Measurements from ENCODE around the gene RASSF5.
"Not testable (repeated sequence)": the region's sequence is repeated elsewhere in the genome, so short reads cannot be mapped to it uniquely, and the experiment has no call there.

Gene RASSF5

DNA sequence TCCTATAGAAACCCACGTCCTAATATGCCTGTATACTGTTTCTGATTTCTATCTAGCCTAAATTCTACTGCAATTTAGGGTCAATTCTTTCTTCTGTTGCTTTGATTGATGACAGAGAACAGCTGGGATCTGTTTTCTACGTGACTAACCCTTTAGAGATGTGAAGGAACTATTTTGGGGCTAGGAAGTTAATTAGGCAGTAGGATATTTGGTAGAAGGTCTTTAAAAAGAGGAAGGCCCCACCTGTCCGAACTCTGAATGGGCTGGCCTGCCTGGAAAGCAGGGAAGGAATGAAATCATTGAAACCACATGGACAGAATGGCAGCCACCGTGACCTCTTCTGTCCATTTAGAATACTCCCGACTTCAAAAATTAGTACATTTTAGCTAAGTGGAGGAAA, 83.9 kb downstream of the RASSF5 start:
- DNase-seq = no peak

DNA sequence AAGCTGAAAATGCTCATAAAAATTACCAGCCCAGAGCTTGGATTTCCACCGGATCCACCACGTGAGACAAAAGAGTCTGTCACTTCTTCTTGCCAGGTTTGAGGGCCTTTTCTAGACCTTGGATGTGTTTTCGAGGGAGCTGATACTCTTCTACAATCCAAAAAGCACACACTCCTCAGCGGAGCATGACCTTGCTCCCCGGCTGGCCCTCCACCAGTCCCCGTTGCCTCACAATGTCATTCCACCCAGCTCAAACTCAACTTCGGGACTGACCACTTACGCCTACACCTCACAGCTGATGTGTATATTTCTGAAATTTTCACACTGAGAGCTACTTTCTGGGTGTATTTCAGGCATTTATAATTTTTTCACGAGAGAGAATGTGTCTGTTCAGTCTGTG, 84.4 kb downstream of the RASSF5 start:
- no peak for DNase-seq

DNA sequence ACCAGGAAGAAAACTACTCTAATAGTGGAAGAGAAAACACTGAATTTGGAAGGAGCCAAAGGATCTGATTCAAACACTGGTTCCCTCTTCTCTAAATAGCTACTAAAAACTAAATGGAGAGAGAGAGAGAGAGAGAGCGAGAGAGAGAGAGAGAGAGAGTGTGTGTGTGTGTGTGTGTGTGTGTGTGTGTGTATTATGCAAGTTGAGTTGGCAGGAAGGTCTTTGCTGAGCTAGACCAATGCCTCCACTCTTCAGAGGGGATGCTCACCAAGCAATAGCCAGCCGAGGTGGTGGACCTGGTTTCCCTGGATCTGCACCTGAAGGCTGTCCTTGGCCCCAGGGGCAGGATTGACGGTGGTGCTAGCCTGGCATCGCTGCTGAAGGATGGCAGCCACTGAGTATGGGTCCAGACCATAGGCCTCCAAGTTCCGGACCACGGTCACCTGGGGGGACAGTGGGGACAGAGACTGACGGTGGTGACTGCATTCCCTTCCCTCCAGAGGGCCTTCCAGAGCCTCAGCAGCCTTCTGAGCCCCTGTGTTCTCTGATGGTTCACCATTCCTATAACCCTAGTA, 86.1 kb downstream of the RASSF5 start:
- no peak for DNase-seq

DNA sequence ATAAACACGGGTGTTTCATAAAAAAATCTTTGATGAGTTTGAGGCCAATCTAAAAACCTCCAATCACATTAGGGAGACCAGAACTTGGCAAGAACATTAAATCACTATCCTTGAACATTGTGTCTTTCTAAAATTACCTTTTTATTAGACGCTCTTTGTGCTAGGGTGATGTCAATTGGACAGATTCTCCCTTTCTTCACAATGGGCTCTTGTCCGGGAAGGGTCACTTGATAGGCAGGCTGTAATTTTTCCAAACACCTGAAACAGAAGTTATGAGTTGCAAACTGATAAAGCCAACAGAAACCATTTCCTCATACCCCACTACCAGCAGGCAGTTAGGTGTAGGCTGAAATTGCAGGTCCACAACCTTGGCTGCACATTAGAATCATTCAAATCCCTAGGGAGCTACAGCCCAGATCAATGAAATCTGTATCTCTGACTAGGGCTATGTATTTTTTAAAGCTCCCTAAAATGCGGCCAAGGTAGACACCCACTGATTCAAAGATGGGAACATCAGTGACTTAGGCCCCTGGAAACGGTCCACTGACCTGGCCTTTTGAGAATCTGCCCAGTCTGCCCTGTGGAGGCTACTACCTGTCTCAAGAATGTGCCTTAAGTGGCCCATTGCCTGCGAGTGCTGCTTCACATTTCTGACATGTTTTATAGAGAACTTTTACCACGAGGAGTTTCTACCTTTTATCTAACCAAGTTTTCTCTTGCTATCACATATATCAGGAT, 88.4 kb downstream of the RASSF5 start:
- DNase-seq = no peak

DNA sequence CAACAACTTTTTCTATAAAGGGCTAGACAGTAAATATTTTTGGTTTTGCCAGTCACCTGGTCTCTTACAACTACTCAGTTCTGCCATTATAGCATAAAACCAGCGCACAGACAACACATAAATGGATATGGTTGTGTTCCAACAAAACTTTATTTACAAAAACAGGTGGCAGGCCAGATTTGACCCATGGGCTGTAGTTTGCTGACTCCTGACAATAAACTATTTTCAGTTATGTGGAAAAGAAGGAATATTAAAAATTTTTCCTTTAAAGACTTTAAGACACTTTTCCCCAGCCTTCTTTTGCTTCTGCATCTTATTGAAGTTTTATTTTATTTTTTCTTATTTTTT, 89.0 kb downstream of the RASSF5 start:
- no peak for DNase-seq

DNA sequence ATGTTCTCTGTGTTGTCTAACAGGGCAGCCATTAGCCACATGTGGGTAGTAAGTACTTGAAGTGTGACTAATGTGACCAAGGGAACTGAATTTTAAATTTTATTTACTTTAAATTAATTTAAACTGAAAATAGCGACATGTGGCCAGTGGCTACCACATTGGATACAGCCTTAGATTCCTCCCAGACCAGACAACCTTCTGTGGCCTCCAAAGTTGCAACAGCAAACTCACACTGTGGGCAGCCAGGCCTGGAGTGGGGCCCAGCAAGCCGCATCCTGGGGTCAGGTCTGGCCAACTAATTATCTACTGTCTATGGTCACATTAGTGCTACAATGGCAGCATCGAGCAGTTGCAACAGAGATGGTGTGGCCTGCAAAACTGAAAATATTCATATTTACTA, 93.2 kb downstream of the RASSF5 start:
- DNase-seq = no peak

DNA sequence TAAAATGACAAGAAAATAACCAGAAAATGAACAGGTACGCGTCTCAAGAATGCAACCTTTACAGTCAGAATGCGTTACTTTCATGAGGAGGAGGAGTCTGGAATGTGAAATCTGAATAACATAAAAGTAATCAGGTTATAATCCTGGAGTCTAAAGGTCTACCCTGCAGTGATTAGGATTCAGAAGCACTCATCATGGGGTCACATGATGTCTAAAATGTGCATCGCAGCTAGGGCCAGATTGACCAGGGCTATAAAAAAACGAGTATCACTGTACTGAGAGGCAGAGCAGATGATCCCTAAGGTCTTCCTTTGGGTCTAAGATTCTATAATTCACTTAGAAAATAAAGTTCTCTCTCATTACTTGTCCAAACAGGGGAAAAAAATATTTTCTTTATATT, 97.5 kb downstream of the RASSF5 start:
- DNase-seq = no peak

DNA sequence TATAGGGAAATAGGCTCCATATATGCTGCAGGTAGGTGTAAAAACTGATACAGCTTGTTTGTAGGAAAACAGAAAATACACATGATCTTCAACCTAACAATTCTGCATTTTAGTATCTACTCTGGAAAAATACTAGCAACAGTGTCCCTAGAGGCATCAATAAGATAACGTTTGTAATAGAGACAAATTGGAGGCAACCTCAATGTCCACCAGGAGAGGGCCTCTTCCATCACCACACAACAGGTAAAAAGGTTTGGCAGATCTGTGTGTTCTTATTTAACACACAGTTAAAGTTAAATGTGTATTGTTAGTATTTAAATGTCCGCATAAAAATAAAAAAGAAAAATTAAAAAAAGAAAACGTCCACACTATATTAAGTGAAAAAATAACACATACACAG, 99.5 kb downstream of the RASSF5 start:
- DNase-seq = no peak

DNA sequence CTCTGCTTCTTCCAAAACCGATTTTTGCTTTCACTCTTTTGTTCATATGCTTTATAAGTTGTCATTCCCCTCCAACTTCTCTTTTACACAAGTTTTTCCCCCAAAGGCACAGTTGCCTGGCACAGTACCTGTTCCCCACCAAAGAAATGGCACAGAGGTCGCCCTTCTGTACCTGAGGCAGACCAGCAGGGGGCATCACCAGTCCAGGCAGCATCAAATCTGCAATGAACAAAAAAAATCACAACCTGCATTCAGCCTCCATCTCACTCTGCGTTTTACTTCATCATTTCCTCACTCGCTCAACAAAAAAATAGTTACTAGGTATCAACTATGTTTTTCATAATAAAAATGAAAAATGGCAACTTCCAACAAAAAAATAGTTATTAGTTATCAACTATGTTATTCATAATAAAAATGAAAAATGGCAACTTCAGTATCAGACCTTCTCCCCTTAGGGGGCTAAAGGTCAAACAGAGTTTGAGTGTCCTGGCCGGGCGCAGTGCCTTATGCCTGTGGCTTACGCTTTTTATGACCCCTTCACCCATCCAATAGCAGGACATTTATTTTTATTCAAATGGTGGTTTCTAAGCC, 100.9 kb downstream of the RASSF5 start:
- no peak for DNase-seq

DNA sequence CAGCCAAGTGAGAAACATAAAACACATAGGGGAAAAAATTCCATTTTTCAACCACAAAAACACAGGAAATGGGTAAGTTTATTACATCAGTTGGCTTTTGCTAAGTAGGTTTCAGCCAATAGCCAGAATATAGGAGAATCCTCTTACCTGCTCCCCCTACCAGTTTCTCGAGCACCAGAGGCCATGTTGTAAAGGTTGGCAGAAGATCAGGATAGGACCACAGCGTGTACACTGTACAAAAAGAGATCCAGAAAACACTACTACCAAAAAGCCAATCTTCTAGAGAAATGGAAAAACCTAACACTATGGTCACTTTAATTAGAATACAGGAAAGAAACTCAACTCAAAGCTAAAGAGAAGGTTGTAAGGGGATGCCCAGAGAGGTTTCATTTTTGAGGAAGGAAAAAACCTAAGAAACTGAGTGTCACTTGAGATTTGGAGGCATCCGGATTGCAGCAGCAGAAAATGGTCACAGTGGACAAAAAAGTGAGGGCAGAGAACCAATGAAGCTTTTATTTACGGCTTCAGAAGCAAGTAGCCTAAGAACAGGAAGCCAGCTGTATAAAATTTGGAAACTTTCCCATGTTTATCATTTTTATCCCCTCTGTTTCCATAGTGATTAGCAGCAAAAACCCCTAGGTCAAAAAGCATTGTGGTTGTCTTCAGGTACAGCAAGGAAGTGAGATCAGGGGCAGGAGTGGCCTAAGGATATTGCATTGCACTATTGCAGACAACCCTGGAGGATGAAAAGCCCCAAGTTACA, 102.1 kb downstream of the RASSF5 start:
- no peak for DNase-seq

DNA sequence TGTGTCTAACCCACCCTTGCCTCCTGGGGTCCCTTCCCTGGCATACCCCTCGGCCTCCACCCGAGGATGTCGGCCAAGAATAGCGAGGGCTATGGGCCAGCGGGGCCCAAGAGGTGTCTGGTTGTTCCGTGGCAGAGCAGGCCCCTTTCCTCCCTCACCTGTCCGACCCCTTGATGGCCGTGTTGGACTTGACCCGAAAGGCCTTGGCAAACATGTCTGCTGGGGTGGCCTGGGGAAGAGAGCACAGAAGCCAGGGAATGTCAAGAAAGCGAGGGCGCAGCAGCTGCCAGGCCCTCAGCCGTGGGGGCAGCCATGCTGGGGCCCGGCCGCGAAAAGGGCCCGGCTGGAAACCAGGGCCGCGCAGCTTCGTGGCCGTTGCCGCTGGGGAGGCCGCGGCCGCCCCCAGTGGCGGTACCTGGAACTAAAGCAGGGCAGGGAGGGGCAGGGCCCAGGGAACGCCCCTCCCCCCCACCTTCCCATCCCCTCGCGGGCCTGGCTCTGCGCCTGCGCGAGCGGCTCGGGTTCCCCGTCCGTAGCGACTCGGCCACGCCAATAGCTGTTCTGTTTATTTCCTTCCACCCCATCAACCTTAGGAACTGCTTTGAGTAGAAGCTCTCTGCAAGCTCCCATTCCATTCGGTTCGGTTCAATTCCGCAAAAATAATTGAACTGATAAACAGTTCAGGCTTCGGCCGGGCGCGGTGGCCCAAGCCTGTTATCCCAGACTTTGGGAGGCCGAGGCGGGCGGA, 105.0 kb downstream of the RASSF5 start, which contains the start of gene EIF2D:
Gene EIF2D (minus strand): TSS at position 337 of the 748 bp plus-strand sequence. CDS start 123 bp downstream, at position 214.
- peak; percentile 34 for DNase-seq

DNA sequence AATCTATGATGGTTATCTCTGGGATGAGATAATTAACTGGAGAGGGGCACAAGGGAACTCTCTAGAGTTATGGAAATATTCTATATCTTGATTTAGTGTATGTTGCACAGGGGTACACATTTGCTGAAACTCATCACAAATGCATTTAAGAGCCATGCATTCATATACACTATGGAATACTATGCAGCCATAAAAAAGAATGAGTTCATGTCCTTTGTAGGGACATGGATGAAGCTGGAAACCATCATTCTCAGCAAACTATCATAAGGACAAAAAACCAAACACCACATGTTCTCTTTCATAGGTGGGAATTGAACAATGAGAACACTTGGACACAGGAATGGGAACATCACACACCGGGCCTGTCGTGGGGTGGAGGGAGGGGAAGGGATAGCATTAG, 119.1 kb downstream of the RASSF5 start:
- DNase-seq = not testable (repeated sequence)

DNA sequence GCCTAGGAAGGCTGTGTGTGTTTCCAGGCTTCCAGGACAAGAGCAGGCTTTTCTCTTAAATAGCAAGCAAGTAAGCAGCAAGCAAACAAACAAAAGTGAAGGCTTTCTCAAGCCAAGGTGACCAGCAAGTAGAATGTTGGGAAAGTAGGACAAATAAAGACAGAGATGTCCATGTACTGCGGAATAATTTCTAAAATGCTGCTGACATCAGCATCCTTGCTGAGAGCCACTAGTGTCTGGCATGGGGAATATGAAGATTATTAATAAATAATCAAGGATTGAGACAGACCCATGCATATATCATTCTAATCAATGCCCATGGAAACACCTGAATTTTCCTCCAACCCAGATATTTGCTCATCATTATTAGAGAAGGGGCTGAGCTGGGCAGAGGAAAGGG, 121.6 kb downstream of the RASSF5 start:
- no peak for DNase-seq

DNA sequence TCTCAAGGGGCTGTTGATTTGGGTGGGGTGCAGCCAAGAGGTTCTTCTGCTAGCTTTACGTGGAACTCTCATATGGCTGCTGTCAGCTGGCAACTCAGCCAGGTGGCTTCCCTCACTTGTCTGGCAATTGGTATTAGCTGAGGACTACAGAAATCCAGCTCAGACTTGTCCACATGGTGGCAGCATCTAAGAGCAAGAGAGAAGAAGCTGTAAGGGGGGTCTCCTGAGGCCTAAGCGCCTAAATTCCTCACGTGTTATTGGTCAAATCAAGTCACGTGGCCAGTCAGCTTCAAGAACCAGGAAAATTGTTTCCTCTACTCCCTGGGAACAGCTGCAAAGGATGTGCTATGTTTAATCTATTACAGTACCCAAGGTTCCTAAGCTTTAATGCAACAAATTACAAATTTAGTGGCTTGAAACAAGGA, 123.8 kb downstream of the RASSF5 start:
- DNase-seq = no peak

DNA sequence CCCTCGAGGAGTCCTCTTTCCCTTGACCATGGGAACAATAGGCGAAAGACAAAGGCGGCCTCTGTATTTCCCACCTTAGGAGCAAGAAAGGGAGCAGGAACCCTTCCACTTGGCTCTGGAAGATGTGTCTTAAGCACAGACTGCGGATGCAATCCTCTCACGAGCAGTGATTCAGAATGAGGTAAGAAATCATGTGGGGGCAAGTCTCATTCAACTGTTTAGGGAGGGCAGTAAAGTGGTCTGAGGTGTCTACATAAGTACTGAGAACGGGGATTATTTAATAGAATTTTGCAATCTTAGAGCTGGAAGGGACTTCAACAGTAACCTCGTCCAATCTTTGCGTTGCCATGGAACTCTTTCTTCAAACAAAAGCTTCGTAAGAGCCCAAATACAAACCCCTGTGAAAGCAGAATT, 126.4 kb downstream of the RASSF5 start:
- no peak for DNase-seq

DNA sequence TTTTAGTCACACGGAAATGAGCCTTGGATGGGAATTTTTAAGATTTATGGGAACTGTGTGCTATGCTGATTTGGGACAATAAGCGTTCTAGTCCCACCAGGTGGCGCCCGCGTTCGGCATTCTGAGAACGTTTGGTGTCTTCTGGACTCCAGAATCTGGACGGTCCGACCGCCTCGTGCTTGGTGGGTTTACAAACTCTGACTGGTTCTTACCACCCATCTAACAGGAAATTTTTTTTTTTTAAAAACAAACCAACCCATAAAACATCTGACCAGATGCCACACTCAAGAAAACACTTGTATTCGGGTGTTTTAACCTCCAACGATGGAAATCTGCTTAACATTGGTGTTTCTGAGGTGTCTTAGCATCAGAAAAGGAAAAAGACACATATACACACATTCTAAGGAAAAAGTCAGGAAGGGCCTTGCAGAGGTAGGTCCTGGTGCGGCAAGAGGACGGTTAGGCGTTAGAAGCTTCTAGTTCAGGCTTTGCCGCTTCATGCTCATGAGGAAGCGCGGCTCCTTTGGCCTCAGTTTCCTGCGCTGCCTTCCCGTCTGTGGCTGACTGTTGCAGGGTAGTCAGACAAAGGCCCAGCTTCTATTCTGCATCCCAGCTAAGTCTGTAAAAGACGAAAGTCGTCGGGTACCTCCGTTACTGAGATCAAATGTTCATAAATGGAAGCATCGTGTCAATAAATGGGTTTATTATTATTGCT, 127.2 kb downstream of the RASSF5 start:
- DNase-seq = no peak

DNA sequence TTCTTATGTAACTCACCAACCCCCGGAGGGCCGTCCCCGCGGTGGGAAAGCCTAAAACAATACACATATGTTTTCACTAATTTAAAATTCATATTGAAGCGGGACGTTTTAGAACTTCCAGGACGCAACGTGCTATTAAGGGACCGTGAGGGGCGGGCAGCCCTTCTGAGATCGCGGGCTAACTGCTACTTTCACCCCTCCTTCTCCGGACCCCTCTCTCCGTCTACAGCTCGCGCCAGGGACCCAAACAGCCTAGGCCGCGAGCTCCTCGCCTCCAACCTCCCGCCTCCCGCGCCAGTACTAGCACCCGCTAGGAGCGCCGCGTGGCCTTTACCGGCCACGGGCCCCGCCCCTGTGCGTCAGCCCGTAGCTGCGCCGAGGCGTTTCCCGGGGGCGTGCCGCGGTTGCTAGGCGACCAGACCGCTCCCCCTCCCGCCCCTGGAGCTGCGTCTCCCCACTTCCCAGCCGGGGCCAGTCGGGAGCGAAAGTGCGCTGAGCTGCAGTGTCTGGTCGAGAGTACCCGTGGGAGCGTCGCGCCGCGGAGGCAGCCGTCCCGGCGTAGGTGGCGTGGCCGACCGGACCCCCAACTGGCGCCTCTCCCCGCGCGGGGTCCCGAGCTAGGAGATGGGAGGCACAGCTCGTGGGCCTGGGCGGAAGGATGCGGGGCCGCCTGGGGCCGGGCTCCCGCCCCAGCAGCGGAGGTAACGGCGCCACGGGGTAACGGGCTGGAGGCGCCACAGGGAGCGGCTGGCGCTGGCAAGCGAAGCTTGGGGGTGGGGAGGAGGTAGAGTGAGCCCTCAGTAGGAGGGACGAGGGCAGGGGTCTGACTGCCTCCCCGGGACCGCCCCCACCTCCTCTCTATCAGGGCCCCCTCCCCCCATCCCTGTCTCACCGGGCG, 128.0 kb downstream of the RASSF5 start, which contains the start of gene DYRK3:
Gene DYRK3 (plus strand): TSS at position 457 of the 898 bp plus-strand sequence. CDS start 168 bp downstream, at position 625.
- DNase-seq = peak; percentile 37

DNA sequence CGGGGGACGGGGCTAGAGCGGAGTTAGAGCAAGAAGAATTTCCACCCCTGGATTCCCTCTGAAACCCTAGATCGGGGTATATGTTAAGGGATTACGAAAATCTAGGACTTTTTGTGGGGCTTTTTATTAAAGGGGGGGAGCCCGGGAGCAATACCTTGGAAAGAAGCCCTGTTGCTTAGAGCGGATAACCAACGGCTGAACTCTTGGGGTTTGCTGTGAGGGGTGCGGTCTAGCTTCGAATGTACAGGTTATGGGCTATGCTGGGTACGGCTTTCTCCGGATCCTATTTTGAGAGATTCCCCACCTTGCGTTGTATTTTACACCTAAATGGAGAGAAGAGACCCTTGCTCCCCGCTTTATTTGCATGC, 128.6 kb downstream of the RASSF5 start:
- no peak for DNase-seq

DNA sequence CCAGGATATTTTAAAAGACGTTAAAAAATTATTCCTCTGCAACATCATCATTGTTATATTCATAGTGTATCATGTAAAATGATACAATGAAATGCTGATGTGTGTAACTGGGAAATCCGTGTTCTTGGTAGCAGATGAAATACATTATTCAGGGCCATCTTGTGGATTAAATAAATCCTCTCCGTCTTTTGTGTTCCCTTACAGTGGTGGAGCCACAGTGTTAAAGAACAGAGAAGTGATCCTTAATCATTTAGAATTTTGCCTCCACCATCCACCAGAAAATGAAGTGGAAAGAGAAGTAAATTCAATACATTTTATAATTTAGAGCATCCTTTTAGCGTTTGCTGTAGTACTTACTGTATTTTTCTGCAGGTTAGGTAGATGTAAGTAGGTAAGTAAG, 129.3 kb downstream of the RASSF5 start:
- DNase-seq = no peak

DNA sequence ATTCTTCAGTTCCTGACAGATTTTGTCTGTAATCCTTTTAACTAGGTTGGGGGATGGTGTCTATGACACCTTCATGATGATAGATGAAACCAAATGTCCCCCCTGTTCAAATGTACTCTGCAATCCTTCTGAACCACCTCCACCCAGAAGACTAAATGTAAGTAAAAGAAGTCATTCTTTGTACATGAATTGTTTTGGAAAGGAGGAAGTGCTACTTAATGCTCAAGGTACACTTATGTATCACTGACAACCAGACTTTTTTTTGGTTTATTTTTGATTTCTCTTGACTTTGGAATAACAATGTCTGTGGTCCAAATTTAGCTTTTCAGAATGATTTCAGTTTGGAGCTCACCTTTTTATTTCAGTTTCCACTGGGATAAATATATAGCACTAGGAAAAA, 130.3 kb downstream of the RASSF5 start:
- no peak for DNase-seq

All from cortex of kidney (tissue), 1 donor.